SU-DHL-6 (cell line): ENCODE data around the gene CAB39.

Source experiments
- H2AFZ ChIP-seq: fragments of 200-600 bp; sonication (generic); 2 replicates; pipeline ENCODE4 v1.6.1; 2014; ENCODE audit warnings: low read depth, mild to moderate bottlenecking, moderate library complexity, mixed read lengths, antibody characterized with exemption, low read length; ENCODE audit not compliant: severe bottlenecking
- H3F3A ChIP-seq: fragments of 200-600 bp; shearing (Covaris generic); 2 replicates; pipeline ENCODE4 v1.6.0; 2016; ENCODE audit warnings: antibody characterized with exemption, mild to moderate bottlenecking; ENCODE audit not compliant: insufficient read depth
- H3K27ac ChIP-seq: fragments of 200-600 bp; sonication (generic); 2 replicates; pipeline ENCODE4 v1.5.1; 2016; ENCODE audit warnings: low read depth, mild to moderate bottlenecking, low read length, moderate library complexity, mixed read lengths
- H3K27me3 ChIP-seq: fragments of 200-600 bp; sonication (generic), shearing (Covaris generic); 2 replicates; pipeline ENCODE4 v1.6.0; 2014; ENCODE audit warnings: mild to moderate bottlenecking, low read length
- H3K36me3 ChIP-seq: fragments of 200-600 bp; sonication (generic); 2 replicates; pipeline ENCODE4 v1.6.1; 2014; ENCODE audit warnings: mild to moderate bottlenecking, low read length, mixed read lengths
- H3K4me2 ChIP-seq: fragments of 300-600, 200-600 bp; shearing (Covaris generic), sonication (generic); 2 replicates; pipeline ENCODE4 v1.6.0; 2014; ENCODE audit warnings: low read length, low read depth, mild to moderate bottlenecking; ENCODE audit not compliant: poor library complexity, severe bottlenecking
- H3K4me3 ChIP-seq: fragments of 200-600 bp; sonication (generic); 2 replicates; pipeline ENCODE4 v1.5.1; 2014; ENCODE audit warnings: antibody characterized with exemption, low read length, mild to moderate bottlenecking, mixed read lengths; ENCODE audit not compliant: insufficient read depth, poor library complexity, severe bottlenecking
- H3K79me2 ChIP-seq: fragments of 200-600 bp; sonication (generic); 2 replicates; pipeline ENCODE4 v1.6.1; 2014; ENCODE audit warnings: mild to moderate bottlenecking, low read length, moderate library complexity; ENCODE audit not compliant: insufficient read depth
- H3K9ac ChIP-seq: fragments of 200-600 bp; sonication (generic); 2 replicates; pipeline ENCODE4 v1.7.0; 2014; ENCODE audit warnings: mild to moderate bottlenecking, low read length
- H3K9me2 ChIP-seq: fragments of 200-600 bp; sonication (generic); replicated peaks from 2 replicates; pipeline ENCODE4 v1.6.1; 2014; ENCODE audit warnings: low read length; ENCODE audit not compliant: insufficient read depth
- H3K9me3 ChIP-seq: fragments of 200-600 bp; sonication (generic); 2 replicates; pipeline ENCODE4 v1.6.1; 2014; ENCODE audit warnings: low read length, mixed read lengths; ENCODE audit not compliant: insufficient read depth
- H4K20me1 ChIP-seq: fragments of 200-600 bp; sonication (generic); 2 replicates; pipeline ENCODE4 v1.6.1; 2014; ENCODE audit warnings: low read depth, mild to moderate bottlenecking, antibody characterized with exemption, low read length, moderate library complexity, mixed read lengths
- EZH2phosphoT487 ChIP-seq: fragments of 200-600 bp; sonication (generic), shearing (Covaris generic); conservative IDR thresholded peaks from 2 replicates; pipeline ENCODE4 v1.6.1; 2018; ENCODE audit warnings: mild to moderate bottlenecking, antibody characterized with exemption, low read length, moderate library complexity, mixed read lengths
- TF ChIP-seq, protein P1 (sequence below): fragments of 200-600 bp; sonication (generic); IDR thresholded peaks from one replicate; pipeline ENCODE4 v1.5.1; 2017; ENCODE audit warnings: antibody characterized with exemption, mild to moderate bottlenecking, low read length, moderate library complexity; ENCODE audit not compliant: insufficient read depth, poor library complexity, severe bottlenecking

The CAB39 gene

DNA sequence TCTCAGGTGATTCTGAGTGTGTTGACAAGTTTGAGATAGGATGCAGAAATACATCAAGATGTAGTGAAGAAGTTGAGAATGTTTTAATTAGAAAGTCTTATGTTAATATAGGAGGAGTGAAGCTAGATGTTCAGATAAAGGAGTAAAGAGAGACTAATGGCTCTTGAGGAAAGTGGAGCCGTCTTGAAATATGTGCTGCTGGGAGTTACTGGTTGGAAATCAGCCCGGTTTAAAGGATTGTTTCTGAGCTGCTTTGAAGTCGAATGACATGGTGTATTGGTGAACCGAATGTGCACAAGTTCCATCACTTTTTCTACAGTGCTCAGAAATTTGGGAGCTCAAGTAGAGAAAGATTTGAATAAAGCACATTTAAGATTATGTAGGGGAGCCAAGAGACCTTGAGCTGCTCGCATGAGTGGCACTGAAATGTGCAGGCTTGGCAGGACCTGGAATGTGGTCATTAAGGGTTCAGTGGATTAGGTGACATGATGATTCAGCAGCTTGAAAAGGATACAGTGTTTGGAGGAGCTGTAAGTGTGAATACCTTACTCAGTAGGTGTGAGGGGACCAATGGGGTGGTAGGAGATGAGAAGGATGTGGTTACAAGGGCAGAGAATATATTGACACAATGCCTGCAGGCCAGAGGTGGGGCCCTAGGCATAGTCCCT is 68.6 kb downstream of the CAB39 start:
- no peaks in the 10 kb centered on the region for H3K9me2 ChIP-seq
- H3K4me2 ChIP-seq, result no peak overlapping the region
- no peaks in the 10 kb centered on the region; the same call in 1 of the 2 replicates for H4K20me1 ChIP-seq
- H3K79me2 ChIP-seq, result peaks cover 66% of the 10 kb centered on the region
- H2AFZ ChIP-seq, result no peak overlapping the region
- peaks cover 5% of the 10 kb centered on the region; the same call in 1 of the 2 replicates for H3K36me3 ChIP-seq
- no peak overlapping the region for H3K27ac ChIP-seq
- TF ChIP-seq, protein P1, sequence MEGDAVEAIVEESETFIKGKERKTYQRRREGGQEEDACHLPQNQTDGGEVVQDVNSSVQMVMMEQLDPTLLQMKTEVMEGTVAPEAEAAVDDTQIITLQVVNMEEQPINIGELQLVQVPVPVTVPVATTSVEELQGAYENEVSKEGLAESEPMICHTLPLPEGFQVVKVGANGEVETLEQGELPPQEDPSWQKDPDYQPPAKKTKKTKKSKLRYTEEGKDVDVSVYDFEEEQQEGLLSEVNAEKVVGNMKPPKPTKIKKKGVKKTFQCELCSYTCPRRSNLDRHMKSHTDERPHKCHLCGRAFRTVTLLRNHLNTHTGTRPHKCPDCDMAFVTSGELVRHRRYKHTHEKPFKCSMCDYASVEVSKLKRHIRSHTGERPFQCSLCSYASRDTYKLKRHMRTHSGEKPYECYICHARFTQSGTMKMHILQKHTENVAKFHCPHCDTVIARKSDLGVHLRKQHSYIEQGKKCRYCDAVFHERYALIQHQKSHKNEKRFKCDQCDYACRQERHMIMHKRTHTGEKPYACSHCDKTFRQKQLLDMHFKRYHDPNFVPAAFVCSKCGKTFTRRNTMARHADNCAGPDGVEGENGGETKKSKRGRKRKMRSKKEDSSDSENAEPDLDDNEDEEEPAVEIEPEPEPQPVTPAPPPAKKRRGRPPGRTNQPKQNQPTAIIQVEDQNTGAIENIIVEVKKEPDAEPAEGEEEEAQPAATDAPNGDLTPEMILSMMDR, result no peak
- H3F3A ChIP-seq, result no peaks in the 10 kb centered on the region
- H3K9me3 ChIP-seq, result no peaks in the 10 kb centered on the region
- no peak overlapping the region for H3K9ac ChIP-seq
- no peaks in the 10 kb centered on the region for H3K27me3 ChIP-seq
- no peak overlapping the region for H3K4me3 ChIP-seq

DNA sequence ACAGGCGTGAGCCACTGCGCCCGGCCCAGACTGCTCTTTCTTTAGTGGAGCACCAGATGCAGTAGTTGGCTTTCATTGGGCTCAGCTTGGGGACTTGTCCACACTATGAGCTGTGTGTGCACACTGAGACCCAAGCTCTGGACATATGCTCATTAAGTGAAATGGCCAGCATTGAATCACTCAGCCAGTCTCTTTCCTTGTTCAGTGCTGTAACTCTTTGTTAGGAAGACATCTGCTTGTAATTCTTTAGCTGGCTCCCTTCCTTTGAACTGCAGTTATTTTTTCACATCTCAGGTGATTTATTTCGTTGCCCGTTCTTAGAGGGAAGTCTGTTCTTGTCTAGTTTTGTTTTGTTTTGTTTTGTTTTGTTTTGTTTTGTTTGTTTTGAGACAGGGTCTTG is 70.5 kb downstream of the CAB39 start:
- no peak for TF ChIP-seq EZH2phosphoT487
- TF ChIP-seq, protein P1, result no peak
- no peaks in the 10 kb centered on the region; the same call in 1 of the 2 replicates for H4K20me1 ChIP-seq
- no peak overlapping the region for H3K9ac ChIP-seq
- no peaks in the 10 kb centered on the region for H3K27me3 ChIP-seq
- no peak overlapping the region for H2AFZ ChIP-seq
- peaks cover 10% of the 10 kb centered on the region; the same call in 1 of the 2 replicates for H3K9me3 ChIP-seq
- H3K27ac ChIP-seq, result no peak overlapping the region
- peaks cover 62% of the 10 kb centered on the region for H3K79me2 ChIP-seq
- no peak overlapping the region for H3K4me3 ChIP-seq
- H3F3A ChIP-seq, result no peaks in the 10 kb centered on the region
- peaks cover 23% of the 10 kb centered on the region for H3K36me3 ChIP-seq
- H3K4me2 ChIP-seq, result no peak overlapping the region
- no peaks in the 10 kb centered on the region for H3K9me2 ChIP-seq

DNA sequence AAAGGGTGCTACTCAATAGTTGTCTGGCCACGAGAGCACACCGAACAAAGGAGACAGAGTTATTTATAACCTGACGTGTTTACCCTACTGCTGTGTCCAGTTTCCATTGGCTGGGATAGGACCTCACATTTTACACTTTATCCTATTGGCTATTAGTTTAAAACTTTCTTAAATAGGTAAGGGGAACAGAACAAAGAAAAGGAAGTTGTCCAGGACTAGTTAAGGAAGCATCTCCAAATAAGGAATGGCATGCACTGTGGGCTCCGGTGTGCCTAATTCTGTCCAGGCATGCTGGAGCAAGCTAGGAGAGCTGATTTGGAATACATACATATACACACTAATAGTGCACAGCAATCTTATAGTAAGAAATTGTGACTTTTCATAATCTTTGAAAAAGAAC is 72.2 kb downstream of the CAB39 start:
- Histone ChIP-seq H3K36me3 (peaks cover 35% of the 10 kb centered on the region), H3K9ac (no peak overlapping the region), H2AFZ (no peak overlapping the region), H4K20me1 (no peaks in the 10 kb centered on the region), H3K27me3 (no peaks in the 10 kb centered on the region), H3K27ac (no peak overlapping the region), H3K9me2 (no peaks in the 10 kb centered on the region), H3K4me3 (no peak overlapping the region), H3F3A (no peaks in the 10 kb centered on the region), H3K4me2 (no peak overlapping the region), H3K79me2 (peaks cover 62% of the 10 kb centered on the region), H3K9me3 (peaks cover 18% of the 10 kb centered on the region)
- no peak for TF ChIP-seq EZH2phosphoT487
- TF ChIP-seq, protein P1, result no peak
